SKM-1 treated with dmso at 0.1 percent for 144 hours (cell line): ENCODE results near the gene EDA.
"Not testable (repeated sequence)": the region's sequence is repeated elsewhere in the genome, so short reads cannot be mapped to it uniquely, and the experiment has no call there.

Experiments used
- DNase-seq: peaks from one replicate; lab custom pipeline; 2025; ENCODE audit not compliant: unreplicated experiment; lab: John Stamatoyannopoulos, UW

Gene EDA

GRCh38 chrX:69948276-69948797 lies 332.4 kb downstream of the EDA start:
- no peak for DNase-seq

- no peak for DNase-seq
Observed at GRCh38 chrX:69951753-69952152, 335.8 kb downstream of the EDA start.

GRCh38 chrX:69959712-69960111 lies 343.8 kb downstream of the EDA start:
- no peak for DNase-seq

- DNase-seq = no peak
Observed at GRCh38 chrX:69961365-69962072, 345.6 kb downstream of the EDA start.

DNA sequence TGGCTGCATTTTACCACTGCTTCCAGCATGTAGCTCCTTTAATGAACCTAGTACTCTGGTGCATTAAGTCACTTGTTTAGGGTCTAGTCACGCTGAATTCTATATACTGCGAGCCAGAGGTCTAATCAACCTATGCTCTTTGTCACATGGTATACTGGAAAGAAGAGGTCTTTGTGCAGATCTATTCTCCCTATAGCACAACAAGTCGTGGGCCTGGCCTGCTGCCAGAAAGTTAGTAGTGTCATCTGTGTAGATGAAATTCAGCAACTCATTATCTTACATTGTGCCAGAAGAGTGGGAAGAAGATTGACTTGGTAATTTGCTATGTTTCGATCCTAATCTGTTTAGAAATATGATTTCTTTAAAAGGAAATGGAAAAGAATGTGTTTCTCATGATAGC lies 353.0 kb downstream of the EDA start:
- no peak for DNase-seq

DNA sequence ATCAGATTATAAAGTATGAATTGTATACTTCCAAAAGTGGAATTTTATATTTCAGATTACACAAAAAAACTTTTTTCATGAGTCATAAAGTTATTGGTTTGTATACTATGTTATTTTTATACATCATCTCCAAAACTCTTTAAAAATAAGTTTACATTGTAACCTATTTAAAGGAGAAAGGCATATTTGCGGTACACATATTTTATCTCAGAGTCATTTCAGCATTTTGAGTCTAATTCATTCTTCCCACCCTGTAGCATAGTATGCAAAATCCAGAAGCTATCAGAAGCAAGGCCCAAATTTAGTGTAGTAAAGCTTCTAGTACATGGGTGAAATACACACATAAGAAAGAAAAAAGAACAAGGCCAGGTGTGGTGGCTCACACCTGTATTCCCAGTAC lies 353.5 kb downstream of the EDA start:
- no peak for DNase-seq

GRCh38 chrX:69987691-69988090 lies 371.8 kb downstream of the EDA start:
- no peak for DNase-seq

- DNase-seq = no peak
Observed at GRCh38 chrX:69988955-69989394, 373.1 kb downstream of the EDA start.

- no peak for DNase-seq
Observed at GRCh38 chrX:69991685-69992084, 375.8 kb downstream of the EDA start.

DNA sequence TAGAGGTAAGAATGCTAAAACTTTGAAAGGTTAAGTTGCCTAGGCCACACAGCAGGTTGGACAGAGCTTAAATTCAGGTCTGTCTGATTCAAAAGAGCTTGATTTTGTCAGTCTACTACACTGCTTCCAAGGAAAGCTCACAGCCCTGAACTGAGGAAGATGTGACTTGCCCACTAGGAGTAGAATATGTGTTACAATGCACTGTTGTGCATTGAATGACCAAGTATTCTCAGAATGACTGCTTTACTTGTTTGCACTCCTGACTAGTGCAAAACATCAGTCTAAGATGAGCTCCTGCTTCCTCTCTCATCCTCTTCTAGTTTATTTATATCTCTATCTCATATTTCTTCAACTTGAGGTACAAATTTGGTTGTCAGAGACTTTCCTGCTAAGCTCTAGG lies 377.6 kb downstream of the EDA start:
- no peak for DNase-seq

DNA sequence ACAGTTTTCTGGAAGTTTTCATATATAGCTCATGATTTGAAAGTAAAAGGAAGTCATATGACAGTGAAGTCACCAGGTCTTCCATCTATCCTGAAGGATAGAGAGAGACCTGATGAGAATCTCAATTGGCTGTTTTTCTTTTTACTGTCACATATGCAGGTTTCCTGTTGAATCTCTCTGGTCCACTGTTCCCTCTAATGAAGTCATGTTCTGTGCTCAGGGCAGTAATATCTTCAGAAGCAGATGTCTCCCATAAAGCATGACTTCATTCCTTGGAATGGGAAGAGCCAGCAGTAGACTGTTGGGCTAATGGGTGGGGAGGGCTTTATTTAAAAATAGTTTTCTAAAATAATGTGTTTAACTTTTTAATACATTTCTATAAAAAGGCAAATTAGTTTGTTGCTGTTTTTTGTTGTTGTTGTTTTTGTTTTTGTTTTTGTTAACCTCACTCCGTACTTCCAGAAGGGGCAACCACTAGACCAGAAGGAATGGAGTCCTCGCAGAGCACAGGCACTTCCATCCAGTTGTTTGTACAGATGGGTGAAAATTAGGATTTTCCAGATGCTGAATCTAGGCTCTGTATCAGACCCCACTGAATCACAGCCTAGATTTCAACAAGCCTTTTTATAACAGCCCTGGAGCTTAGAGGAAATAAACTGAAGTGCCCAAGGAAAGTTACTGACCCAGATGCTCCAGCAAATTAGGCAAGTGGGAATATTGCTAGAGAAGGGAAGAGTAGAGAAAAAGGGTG lies 379.6 kb downstream of the EDA start:
- DNase-seq = no peak

GRCh38 chrX:69996113-69996468 lies 380.2 kb downstream of the EDA start:
- DNase-seq = no peak

- not testable (repeated sequence) for DNase-seq
Observed at GRCh38 chrX:69998299-69998698, 382.4 kb downstream of the EDA start.

- DNase-seq = no peak
Observed at GRCh38 chrX:70001269-70001668, 385.4 kb downstream of the EDA start.

DNA sequence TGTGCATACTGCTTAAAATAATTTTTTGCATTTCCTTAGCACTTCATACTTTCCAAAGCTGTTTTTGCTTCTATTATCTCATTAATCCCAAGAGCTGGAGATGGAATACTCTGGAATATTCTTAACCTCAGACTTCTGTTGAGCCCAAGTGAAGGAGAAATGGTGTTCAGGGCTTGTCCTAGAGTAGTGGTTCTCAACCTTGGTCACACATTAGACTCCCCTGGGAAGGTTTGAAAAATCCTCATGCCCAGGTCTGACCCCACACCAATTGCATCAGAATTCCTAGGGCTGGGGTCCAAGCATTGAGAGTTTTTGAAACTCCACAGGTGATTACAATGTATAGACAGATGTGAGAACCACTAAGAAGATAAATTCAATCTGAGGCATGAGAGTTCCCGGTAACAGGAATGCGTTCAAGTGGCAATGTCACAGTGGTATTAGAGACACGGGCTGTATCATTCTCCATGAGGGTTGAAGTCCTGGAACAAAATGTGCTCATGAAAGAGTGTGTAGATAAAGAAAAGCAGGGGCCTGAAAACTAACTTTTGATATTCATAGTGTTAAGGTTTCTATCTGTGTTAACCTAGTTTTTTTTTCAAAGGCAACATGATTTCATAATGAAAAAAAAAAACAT lies 385.9 kb downstream of the EDA start:
- DNase-seq = no peak

DNA sequence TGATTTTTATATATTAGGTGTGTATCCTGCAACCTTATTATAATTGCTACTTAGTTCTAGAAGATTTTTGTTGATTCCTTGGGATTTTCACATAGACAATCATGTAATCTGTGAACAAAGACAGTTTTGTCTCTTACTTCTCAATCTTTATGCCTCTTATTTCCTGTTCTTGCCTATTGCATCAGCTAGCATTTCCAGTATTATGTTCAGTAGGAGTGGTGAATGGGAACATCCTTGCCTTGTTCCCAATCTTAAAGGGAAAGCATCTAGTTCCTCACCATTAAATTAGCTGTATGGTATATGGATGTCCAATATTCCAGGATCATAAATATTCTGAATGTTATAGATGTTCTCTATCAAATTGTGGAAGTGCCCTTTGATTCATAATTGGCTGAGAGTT lies 392.0 kb downstream of the EDA start:
- no peak for DNase-seq

DNA sequence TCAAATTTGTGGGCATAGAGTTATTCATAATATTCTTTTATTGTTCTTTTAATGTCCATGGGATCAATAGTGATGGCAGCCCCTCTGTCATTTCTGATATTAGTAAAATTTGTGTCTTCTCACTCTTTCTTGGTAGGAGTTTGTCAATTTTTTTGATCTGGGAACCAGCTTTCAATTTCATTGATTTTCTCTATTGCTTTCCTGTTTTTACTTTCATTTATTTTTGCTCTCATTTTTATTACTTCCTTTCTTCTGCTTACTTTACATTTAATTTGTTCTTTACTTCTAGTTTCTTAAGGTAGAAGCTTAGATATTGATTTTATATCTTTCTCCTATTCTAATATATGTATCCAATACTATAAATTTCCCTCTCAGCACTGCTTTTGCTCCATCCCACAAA lies 393.1 kb downstream of the EDA start:
- no peak for DNase-seq

DNA sequence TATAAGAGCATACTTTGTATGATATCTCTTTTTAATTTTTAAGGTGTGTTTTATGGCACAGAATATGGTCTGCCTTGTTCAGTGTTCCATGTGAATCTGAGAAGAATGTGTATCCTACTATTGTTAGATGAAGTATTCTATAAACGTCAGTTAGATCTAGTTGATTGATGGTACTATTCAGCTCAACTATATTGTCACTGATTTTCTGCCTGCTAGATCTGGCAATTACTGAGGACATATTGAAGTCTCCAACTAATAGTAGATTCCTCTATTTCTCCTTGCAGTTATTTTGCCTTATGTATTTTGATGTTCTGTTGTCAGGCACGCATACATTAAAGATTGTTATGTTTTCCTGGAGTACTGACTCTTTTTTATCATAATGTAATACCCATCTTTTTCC lies 394.1 kb downstream of the EDA start:
- no peak for DNase-seq

DNA sequence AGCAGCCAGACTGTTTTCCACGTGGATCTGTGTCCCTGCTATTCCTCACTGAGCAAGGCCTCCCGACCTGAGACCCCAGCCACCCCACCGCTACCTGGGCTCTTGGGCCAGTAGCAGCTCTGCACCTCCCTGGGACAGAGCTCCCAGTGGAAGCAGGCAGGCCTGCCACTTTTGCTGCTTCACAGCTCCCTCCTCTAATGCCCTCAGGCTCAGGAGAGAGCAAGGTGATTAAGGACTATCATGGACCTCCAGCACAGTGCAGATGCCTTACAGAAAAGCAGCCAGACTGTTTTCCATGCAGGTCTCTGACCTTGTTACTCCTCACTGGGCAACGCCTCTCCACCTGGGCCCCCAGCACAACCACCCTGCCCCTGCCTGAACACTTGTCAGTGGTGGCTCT lies 396.8 kb downstream of the EDA start:
- DNase-seq = no peak

GRCh38 chrX:70013466-70014381 lies 397.8 kb downstream of the EDA start:
- DNase-seq = no peak

- no peak for DNase-seq
Observed at GRCh38 chrX:70016513-70016912, 400.6 kb downstream of the EDA start.
